Measurements from ENCODE around the gene CPA5. TPM values are rescaled to one million over a fixed set of nuclear protein-coding genes. Genes with fewer than 3 reads are reported as not detected.

CPA5 gene
- total and polyA plus RNA-seq, 2 experiments from 2014 or later: not detected

DNA sequence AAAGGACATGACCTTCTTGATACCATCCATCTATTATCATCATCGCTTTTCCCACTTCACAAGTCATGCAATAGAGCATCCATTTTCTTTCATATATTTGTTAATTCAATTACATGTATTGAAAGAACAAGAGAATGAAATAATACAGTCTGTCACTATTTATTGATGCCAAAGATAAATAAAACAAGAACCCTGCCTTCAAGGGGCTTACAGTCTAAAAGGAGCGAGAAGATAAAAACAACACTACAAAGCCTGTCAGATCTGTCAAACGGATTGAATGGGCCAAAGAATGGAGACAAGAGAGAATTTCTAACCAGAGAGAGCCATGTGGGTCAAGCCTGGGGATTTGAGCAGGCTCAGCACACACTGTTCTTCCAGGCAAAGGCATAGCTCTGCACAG, 15.9 kb downstream of the CPA5 start (continued):
- TF ChIP-seq ZNF114 (CRISPR knock-in tag; IDR thresholded peaks at IDR 0.05) (no peak), EZH2phosphoT487 (IDR thresholded peaks at IDR 0.05; ENCODE audit: unreplicated experiment) (no peak), POLR2AphosphoS5 (IDR thresholded peaks at IDR 0.05; ENCODE audit: low read depth) (no peak), EZH2 (IDR thresholded peaks at IDR 0.05; ENCODE audit: low read depth, unreplicated experiment) (no peak), CREB1 (CRISPR knock-in tag; IDR thresholded peaks at IDR 0.05; ENCODE audit: low read depth) (no peak), ZNF331 (CRISPR knock-in tag; IDR thresholded peaks at IDR 0.05; ENCODE audit: low read depth) (no peak), NANOG (IDR thresholded peaks at IDR 0.05; ENCODE audit: borderline replicate concordance) (no peak)
- TF ChIP-seq, protein P1, sequence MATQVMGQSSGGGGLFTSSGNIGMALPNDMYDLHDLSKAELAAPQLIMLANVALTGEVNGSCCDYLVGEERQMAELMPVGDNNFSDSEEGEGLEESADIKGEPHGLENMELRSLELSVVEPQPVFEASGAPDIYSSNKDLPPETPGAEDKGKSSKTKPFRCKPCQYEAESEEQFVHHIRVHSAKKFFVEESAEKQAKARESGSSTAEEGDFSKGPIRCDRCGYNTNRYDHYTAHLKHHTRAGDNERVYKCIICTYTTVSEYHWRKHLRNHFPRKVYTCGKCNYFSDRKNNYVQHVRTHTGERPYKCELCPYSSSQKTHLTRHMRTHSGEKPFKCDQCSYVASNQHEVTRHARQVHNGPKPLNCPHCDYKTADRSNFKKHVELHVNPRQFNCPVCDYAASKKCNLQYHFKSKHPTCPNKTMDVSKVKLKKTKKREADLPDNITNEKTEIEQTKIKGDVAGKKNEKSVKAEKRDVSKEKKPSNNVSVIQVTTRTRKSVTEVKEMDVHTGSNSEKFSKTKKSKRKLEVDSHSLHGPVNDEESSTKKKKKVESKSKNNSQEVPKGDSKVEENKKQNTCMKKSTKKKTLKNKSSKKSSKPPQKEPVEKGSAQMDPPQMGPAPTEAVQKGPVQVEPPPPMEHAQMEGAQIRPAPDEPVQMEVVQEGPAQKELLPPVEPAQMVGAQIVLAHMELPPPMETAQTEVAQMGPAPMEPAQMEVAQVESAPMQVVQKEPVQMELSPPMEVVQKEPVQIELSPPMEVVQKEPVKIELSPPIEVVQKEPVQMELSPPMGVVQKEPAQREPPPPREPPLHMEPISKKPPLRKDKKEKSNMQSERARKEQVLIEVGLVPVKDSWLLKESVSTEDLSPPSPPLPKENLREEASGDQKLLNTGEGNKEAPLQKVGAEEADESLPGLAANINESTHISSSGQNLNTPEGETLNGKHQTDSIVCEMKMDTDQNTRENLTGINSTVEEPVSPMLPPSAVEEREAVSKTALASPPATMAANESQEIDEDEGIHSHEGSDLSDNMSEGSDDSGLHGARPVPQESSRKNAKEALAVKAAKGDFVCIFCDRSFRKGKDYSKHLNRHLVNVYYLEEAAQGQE (IDR thresholded peaks at IDR 0.05; ENCODE audit: unreplicated experiment): no peak
- TF ChIP-seq, protein P2, sequence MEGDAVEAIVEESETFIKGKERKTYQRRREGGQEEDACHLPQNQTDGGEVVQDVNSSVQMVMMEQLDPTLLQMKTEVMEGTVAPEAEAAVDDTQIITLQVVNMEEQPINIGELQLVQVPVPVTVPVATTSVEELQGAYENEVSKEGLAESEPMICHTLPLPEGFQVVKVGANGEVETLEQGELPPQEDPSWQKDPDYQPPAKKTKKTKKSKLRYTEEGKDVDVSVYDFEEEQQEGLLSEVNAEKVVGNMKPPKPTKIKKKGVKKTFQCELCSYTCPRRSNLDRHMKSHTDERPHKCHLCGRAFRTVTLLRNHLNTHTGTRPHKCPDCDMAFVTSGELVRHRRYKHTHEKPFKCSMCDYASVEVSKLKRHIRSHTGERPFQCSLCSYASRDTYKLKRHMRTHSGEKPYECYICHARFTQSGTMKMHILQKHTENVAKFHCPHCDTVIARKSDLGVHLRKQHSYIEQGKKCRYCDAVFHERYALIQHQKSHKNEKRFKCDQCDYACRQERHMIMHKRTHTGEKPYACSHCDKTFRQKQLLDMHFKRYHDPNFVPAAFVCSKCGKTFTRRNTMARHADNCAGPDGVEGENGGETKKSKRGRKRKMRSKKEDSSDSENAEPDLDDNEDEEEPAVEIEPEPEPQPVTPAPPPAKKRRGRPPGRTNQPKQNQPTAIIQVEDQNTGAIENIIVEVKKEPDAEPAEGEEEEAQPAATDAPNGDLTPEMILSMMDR (conservative IDR thresholded peaks at IDR 0.05; ENCODE audit: low read depth in 2 of 2): no peak

DNA sequence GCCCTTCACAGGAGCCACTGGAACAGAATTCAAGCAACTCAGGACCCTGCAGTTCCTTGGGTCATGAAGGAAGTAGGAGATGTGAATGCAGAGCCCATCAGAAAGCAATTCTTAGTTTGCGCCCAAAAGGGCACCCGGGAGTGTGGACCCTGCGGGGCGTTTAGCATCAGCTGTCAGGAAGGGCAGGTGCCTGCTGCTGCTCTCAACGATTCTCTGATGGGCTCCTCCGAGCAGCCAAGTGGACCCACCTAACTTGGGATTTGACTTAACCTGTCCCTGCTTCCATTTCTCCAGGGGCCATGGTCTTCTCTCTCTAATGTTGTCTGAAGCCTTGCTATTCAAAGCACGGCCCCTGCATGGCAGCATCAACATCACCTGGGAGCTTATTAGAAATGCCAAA, 17.1 kb downstream of the CPA5 start:
- Mint-ChIP-seq H3K36me3 (ENCODE audit: low read depth) (peaks cover 13% of the 10 kb centered on the region; the same call in 2 of the 3 replicates), H3K9me3 (peaks cover 19% of the 10 kb centered on the region), H3K27me3 (ENCODE audit: insufficient read depth, low read depth, poor library complexity) (peaks cover 9% of the 10 kb centered on the region), H3K27ac (no peak overlapping the region), H3K4me3 (no peak overlapping the region), H3K4me1 (peaks cover 20% of the 10 kb centered on the region)
- no peak overlapping the region for H2AFZ ChIP-seq
- no peak for ATAC-seq
- H3F3A ChIP-seq (replicated peaks; ENCODE audit: low read depth): no peaks in the 10 kb centered on the region
- H3K79me2 ChIP-seq (replicated peaks; ENCODE audit: insufficient read depth): no peaks in the 10 kb centered on the region
- no peak for DNase-seq (ENCODE audit: low spot score)
- H3K4me3 ChIP-seq: no peak overlapping the region
- no peak for TF ChIP-seq ZNF114 (CRISPR knock-in tag; IDR thresholded peaks at IDR 0.05)
- no peak for TF ChIP-seq NANOG (IDR thresholded peaks at IDR 0.05; ENCODE audit: borderline replicate concordance)
- H3K27ac ChIP-seq (ENCODE audit: low read depth): no peak overlapping the region
- no peak overlapping the region for H3K4me2 ChIP-seq
- H4K20me1 ChIP-seq (replicated peaks; ENCODE audit: insufficient read depth): no peaks in the 10 kb centered on the region
- no peaks in the 10 kb centered on the region for H3K36me3 ChIP-seq (ENCODE audit: insufficient read depth)
- no peaks in the 10 kb centered on the region for H3K27me3 ChIP-seq (ENCODE audit: insufficient read depth)
- H3K9me2 ChIP-seq (ENCODE audit: insufficient read depth): 0 out of 2 replicates have a peak, but pooled peaks cover 5% of the 10 kb centered on the region
- peaks cover 5% of the 10 kb centered on the region for H3K4me1 ChIP-seq (ENCODE audit: insufficient read depth)

All from GM23338 (cell line).